GM13976 (cell line): ENCODE results near the gene RRP1.

Source experiments
- DNase-seq: peaks from one replicate; pipeline ENCODE4 v3.0.0; 2012; ENCODE audit warnings: low spot score
- CTCF ChIP-seq: IDR thresholded peaks from 2 replicates; pipeline ENCODE4 v1.5.1; 2012; ENCODE audit warnings: borderline replicate concordance, mild to moderate bottlenecking; ENCODE audit not compliant: insufficient read depth; ENCODE audit errors: extremely low read depth, missing control alignments, control extremely low read depth
- in situ Hi-C: fragments of 300-500 bp; cut with MboI; formaldehyde crosslinking; loops from one replicate; pipeline ENCODE4 v1.12.0; 2022; ENCODE audit warnings: low sequenced_read_pairs, mixed read lengths, inconsistent platforms; ENCODE audit not compliant: unreplicated experiment

RRP1 gene

GRCh38 chr21:43811262-43812105, 22.1 kb downstream of the RRP1 start:
- in situ Hi-C loops: loop anchor here (10.0 to 25.0 kb wide), 3 partner anchors 133 to 476 kb away; partner anchors contain the start of gene AIRE
- no peak for TF ChIP-seq CTCF
- no peak for DNase-seq

DNA sequence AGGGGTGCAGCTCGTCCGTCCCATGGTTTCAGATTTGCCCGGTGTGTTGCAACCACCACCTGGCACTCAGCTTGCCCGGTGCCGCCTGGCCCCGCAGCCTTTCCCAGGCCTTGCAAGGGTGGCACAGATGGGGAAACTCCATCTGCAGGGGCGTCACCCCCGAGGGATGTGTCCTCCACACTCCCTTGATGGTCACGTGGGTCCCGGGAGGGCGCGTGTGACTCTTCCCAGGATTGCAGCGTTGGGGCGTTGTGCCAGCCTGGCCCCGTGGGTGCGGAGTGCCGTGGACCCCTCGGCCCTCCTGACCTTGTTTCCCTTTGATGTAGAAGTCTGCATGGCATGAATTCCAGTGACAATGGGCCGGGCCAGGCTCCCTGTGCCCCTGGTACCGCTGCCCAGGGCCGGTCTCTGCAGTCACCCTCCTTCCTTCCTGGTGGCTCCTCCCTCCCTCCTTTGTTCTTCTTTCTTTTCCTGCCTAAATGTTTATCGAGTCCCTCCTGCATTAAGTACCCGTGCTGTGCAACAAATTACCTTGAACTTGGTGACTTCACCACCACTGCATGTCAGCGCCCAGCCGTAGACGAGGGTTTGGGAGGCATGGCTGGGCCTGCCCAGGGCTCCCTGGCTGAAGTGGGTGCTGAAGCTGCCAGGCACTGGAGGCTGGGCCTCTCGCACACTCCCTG, 22.9 kb downstream of the RRP1 start:
- in situ Hi-C loops: loop anchor here (10.0 to 25.0 kb wide), 3 partner anchors 133 to 475 kb away; partner anchors contain the start of gene AIRE
- TF ChIP-seq CTCF: no peak
- DNase-seq: no peak

- DNase-seq: no peak
- no peak for TF ChIP-seq CTCF
- in situ Hi-C loops: loop anchor here (10.0 to 25.0 kb wide), 3 partner anchors 132 to 474 kb away; partner anchors contain the start of gene AIRE
Measured at GRCh38 chr21:43812957-43813655, 23.7 kb downstream of the RRP1 start.

- DNase-seq: no peak
- no peak for TF ChIP-seq CTCF
- in situ Hi-C loops: loop anchor here (10.0 to 25.0 kb wide), 3 partner anchors 131 to 474 kb away; partner anchors contain the start of gene AIRE
Measured at GRCh38 chr21:43813656-43813980, 24.2 kb downstream of the RRP1 start.

- in situ Hi-C loops: loop anchor here (10.0 to 25.0 kb wide), 3 partner anchors 130 to 473 kb away; partner anchors contain the start of gene AIRE
- DNase-seq: no peak
- no peak for TF ChIP-seq CTCF
Measured at GRCh38 chr21:43814215-43815106, 25.1 kb downstream of the RRP1 start.

- in situ Hi-C loops: loop anchor here (10.0 to 25.0 kb wide), 3 partner anchors 130 to 472 kb away; partner anchors contain the start of gene AIRE
- DNase-seq: no peak
Measured at GRCh38 chr21:43815107-43815613, 25.8 kb downstream of the RRP1 start.

More at GRCh38 chr21:43815107-43815613, 25.8 kb downstream of the RRP1 start:
- TF ChIP-seq CTCF: no peak
